Stimulated activated CD4-positive, alpha-beta T cell treated with anti-CD3 and anti-CD28 coated beads, Interleukin-12 subunit alpha, Interleukin-12 subunit beta, amount 100 ng/mL, for 24 hours (primary cell): ENCODE results near the gene S100A13.

ENCODE experiments used
- DNase-seq, 2 experiments: peaks; one replicate each; pipeline ENCODE4 v3.0.0-alpha.2; 2020; ENCODE audit warnings: low read depth in 2 of 2

Gene S100A13

DNA sequence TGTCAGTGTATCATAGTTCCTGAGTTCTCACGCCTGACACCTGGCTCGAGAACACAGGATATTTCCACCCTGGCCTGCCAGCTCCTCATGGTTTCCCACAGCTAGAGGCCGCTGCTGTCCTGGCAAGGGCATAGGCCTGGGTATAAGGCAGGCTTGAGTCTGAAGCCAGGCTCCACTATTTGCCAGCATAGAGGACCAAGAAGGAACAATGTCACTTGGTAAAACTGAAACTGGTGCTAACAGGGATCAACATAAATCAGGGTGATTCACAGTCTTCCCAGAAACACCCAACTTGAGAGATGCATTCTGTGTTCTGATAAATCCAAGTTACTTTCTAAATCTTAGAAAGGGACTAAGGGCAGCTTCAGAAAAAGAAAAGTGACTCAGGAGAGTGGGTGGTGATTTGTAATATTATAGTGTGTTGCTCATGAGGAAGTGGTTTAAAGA is 54.7 kb downstream of the S100A13 start:
- DNase-seq, result peak in 1 of 2 experiments; percentile 43

- DNase-seq, result no peak
Observed at GRCh38 chr1:153571706-153572105, 55.6 kb downstream of the S100A13 start.

- DNase-seq, result no peak
Observed at GRCh38 chr1:153570874-153571273, 56.4 kb downstream of the S100A13 start.

- no peak for DNase-seq
Observed at GRCh38 chr1:153569465-153569864, 57.8 kb downstream of the S100A13 start.
